Body of pancreas (tissue), 4 donors: ENCODE measurements around the gene ASCC2. TPM values are rescaled to one million over a fixed set of nuclear protein-coding genes. Genes with fewer than 3 reads are reported as not detected.

Experiments
- ATAC-seq: fragments of 150-250 bp; one replicate; pipeline ENCODE4 v1.9.1; 2016
- DNase-seq, 4 donors: peaks; one replicate each; pipeline ENCODE4 v3.0.0-alpha.2; 2019
- H3K27ac ChIP-seq, 4 donors: fragments of 200-600 bp; sonication (generic); 1 replicate in 3 of 4; 2 replicates in 1 of 4; pipeline versions ENCODE4 v1.5.1 to v1.6.1; 2016 to 2019; ENCODE audit warnings: mild to moderate bottlenecking in 1 of 4, mixed read lengths in 1 of 4, moderate library complexity in 1 of 4
- H3K27me3 ChIP-seq, 2 donors: fragments of 200-600 bp; sonication (generic); one replicate each; pipeline ENCODE4 v1.6.0; 2016; ENCODE audit warnings: mild to moderate bottlenecking in 1 of 2
- H3K36me3 ChIP-seq, 2 donors: fragments of 200-600 bp; sonication (generic); replicated peaks in 1 of 2; 2 replicates each; pipeline ENCODE4 v1.5.1; 2016; ENCODE audit warnings: low read depth in 2 of 2; ENCODE audit not compliant: insufficient read depth in 1 of 2
- H3K4me1 ChIP-seq: fragments of 200-600 bp; sonication (generic); one replicate; pipeline ENCODE4 v1.6.0; 2016
- H3K4me3 ChIP-seq, 2 donors: fragments of 200-600 bp; sonication (generic); 1 replicate in 1 of 2; 2 replicates in 1 of 2; pipeline ENCODE4 v1.5.1; 2016 to 2019
- H3K9me3 ChIP-seq, 3 donors: fragments of 200-600 bp; sonication (generic); 1 replicate in 2 of 3; 2 replicates in 1 of 3; pipeline ENCODE4 v1.5.1; 2016
- CTCF ChIP-seq, 7 experiments: fragments of 450-650 bp in 4 of 7; fragments of 200-600 bp in 3 of 7; sonication (generic) in 3 of 7; IDR thresholded peaks; one replicate each; pipeline ENCODE4 v1.5.1; 2016 to 2019; ENCODE audit warnings: antibody characterized with exemption in 7 of 7
- POLR2A ChIP-seq, 3 donors: fragments of 450-650 bp; IDR thresholded peaks; one replicate each; pipeline ENCODE4 v1.6.1; 2016; ENCODE audit warnings: antibody characterized with exemption in 3 of 3, mild to moderate bottlenecking in 2 of 3
- WGBS, 2 donors: methylation state at CpG; one replicate each; pipeline ENCODE4 v1.1.5; 2017; 5-methylcytosine and 5-hydroxymethylcytosine counted together
- intact Hi-C: fragments of 100-400 bp; cut with DNase I; formaldehyde crosslinking; loops from one replicate; pipeline ENCODE4 v1.15.1; 2023
- total RNA-seq, 2 donors: library from RNA; depleted of rRNA; stranded (reverse); fragments of >200 nt; gene quantifications; one replicate each; pipeline ENCODE4 v1.1.0, GENCODE V29; 2016

The ASCC2 gene
- 10 to 100 TPM; 34.3 to 42.0 TPM for total RNA-seq

GRCh38 chr22:29837741-29838598 lies at the start of gene ASCC2:
ASCC2 (minus strand) TSS chr22:29838274; CDS start chr22:29832325, 5,949 bp downstream.
- DNase-seq (peak; percentile 100), ATAC-seq (peak; percentile 100)
- 0 to 2% methylated on average over 22 to 54 of the region's 54 CpGs for WGBS, 2 donors
- peak within 1 kb of the TSS; percentile 76 to 95 for H3K4me3 ChIP-seq
- H3K36me3 ChIP-seq, result no peaks in the 10 kb centered on the region
- no peaks in the 10 kb centered on the region for H3K27me3 ChIP-seq
- H3K4me1 ChIP-seq, result peaks cover 16% of the 10 kb centered on the region
- peak in 4 of 7 experiments; percentile 33 to 46 (median 44) for TF ChIP-seq CTCF (IDR thresholded peaks at IDR 0.05)
- TF ChIP-seq POLR2A (IDR thresholded peaks at IDR 0.05), result peak; percentile 45 to 88 (median 80)
- peak within 1 kb of the TSS; percentile 47 to 83 (median 72) for H3K27ac ChIP-seq
- intact Hi-C loops, result no loop called here
- no peaks in the 10 kb centered on the region for H3K9me3 ChIP-seq

GRCh38 chr22:29887358-29887757 lies 49.3 kb upstream of the ASCC2 start:
- H3K4me1 ChIP-seq, result peaks cover 40% of the 10 kb centered on the region
- no peak for TF ChIP-seq CTCF (IDR thresholded peaks at IDR 0.05)
- TF ChIP-seq POLR2A (IDR thresholded peaks at IDR 0.05), result no peak
- H3K4me3 ChIP-seq, result no peak overlapping the region
- peak overlapping the region in 1 of 4 donors; percentile 34 for H3K27ac ChIP-seq
- H3K9me3 ChIP-seq, result no peaks in the 10 kb centered on the region
- WGBS, 2 donors, result 38 to 41% methylated on average over 2 of the region's 2 CpGs
- intact Hi-C loops, result loop anchor here (10.0 kb wide), 1 partner anchor 117 kb away; no protein-coding TSS in a partner anchor
- DNase-seq (no peak), ATAC-seq (no peak)
- H3K27me3 ChIP-seq, result no peaks in the 10 kb centered on the region
- H3K36me3 ChIP-seq, result no peaks in the 10 kb centered on the region

GRCh38 chr22:29886596-29886995 lies 48.5 kb upstream of the ASCC2 start:
- DNase-seq (no peak), ATAC-seq (no peak)
- no peak overlapping the region for H3K27ac ChIP-seq
- peaks cover 39% of the 10 kb centered on the region for H3K4me1 ChIP-seq
- TF ChIP-seq CTCF (IDR thresholded peaks at IDR 0.05), result no peak
- no peak for TF ChIP-seq POLR2A (IDR thresholded peaks at IDR 0.05)
- H3K4me3 ChIP-seq, result no peak overlapping the region
- no peaks in the 10 kb centered on the region for H3K27me3 ChIP-seq
- no peaks in the 10 kb centered on the region for H3K9me3 ChIP-seq
- H3K36me3 ChIP-seq, result no peaks in the 10 kb centered on the region
- intact Hi-C loops, result loop anchor here (10.0 kb wide), 1 partner anchor 118 kb away; no protein-coding TSS in a partner anchor
- WGBS, 2 donors, result 66 to 93% methylated on average over 1 of the region's 1 CpG

GRCh38 chr22:29885610-29886009 lies 47.5 kb upstream of the ASCC2 start:
- Histone ChIP-seq H3K27me3 (no peaks in the 10 kb centered on the region), H3K27ac (no peak overlapping the region), H3K4me3 (no peak overlapping the region), H3K9me3 (no peaks in the 10 kb centered on the region), H3K4me1 (peaks cover 39% of the 10 kb centered on the region), H3K36me3 (no peaks in the 10 kb centered on the region)
- WGBS, 2 donors, result 57 to 63% methylated on average over 4 of the region's 4 CpGs
- TF ChIP-seq CTCF (IDR thresholded peaks at IDR 0.05) (no peak), POLR2A (IDR thresholded peaks at IDR 0.05) (no peak)
- intact Hi-C loops, result loop anchor here (10.0 kb wide), 1 partner anchor 119 kb away; no protein-coding TSS in a partner anchor
- DNase-seq, result no peak
- no peak for ATAC-seq
